ENCODE measurements around the gene PIERCE2.
"Not testable (repeated sequence)": the region's sequence is repeated elsewhere in the genome, so short reads cannot be mapped to it uniquely, and the experiment has no call there.

Gene PIERCE2, protein sequence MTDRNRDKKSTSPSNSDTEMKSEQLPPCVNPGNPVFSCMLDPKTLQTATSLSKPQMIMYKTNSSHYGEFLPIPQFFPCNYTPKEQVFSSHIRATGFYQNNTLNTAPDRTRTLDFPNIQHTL

DNA sequence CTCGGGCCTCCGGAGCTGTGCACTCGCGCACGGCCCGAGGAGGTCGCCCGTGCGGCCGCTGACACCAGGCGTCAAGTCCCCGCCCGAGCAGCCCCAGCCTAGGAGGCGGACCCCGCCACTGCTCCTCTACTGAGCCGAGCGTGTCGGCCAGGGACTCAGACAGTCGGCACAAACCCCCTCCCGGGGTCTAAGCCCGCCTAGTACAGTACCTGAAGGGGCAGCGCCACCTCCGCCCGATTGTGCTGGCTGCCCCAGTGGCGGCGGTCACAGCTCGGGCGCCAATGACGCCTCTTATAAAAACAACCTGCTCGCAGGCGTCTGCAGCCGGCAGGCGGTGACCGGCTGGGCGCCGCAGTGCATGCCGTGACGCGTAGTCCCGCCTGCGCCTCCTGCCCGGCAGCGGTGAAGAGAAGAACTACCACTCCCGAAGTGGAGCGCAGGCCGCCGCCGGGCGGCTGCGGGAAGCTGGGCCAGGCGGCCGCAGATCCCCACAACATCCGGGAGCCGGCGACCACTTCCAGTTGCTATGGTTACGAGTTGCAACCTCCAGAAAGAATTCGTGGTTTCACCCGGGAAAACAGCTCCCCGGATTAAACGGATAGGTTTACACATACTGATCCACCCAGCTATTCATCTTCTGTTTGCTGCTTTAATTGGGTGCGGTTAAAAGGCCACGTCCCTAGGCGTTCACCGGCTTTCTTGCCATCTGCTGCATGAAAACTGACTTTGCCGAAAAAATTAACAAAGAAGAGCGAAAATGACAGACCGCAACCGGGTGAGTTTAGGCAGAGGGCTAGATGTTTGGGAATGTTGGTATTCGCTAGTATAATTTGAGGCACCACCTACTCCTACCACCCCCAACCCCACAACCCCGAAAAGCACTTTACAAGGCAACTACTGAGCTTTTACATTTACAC lies at the start of gene PIERCE2, which contains the start of gene CCPG1:
Gene PIERCE2, plus strand, starts transcription at position 484 of the 917 bp plus-strand sequence. Its CDS starts 274 bp downstream, at position 758.
Gene CCPG1, minus strand, starts transcription at position 348 of the 917 bp plus-strand sequence. CDS start 18,935 bp downstream, outside the sequence.
- peak; percentile 94 for DNase-seq (ENCODE audit: low spot score)

GRCh38 chr15:55360256-55360655 lies 48.0 kb upstream of the PIERCE2 start:
- DNase-seq (ENCODE audit: low spot score), result no peak

DNA sequence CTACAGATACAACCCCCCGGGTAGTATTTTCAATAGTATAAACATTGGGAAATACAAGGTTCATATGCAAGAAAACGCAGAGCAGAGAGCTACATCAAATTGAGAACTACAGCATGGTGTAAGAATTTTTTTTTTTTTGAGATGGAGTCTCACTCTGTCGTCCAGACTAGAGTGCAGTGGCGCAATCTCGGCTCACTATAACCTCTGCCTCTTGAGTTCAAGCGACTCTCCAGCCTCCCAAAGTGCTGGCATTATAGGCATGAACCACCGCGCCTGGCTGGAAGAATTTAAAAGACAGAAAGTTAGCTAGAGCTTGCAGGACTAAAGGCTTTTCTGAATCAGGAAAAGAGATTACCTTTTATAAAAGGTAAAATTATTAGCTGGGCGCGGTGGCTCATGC lies 47.2 kb upstream of the PIERCE2 start:
- DNase-seq (ENCODE audit: low spot score), result no peak

DNA sequence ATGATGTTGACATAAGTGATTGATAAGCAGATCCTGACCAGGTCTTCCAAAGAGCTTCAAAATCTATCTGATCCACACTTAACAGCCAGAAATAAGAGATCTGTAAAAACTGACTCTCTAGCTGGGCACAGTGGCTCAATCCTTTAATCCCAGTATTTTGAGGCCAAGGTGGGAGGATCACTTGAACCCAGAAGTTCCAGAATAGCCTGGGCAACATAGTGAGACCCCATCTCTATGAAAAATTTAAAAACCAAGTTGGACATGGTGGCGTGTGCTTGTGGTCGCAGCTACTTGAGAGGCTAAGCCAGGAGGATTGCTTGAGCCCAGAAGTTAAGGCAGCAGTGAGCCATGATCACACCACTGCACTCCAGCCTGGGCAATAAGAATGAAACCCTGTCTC lies 45.7 kb upstream of the PIERCE2 start:
- no peak for DNase-seq (ENCODE audit: low spot score)

GRCh38 chr15:55366981-55367380 lies 41.3 kb upstream of the PIERCE2 start:
- no peak for DNase-seq (ENCODE audit: low spot score)

GRCh38 chr15:55372701-55373440 lies 35.4 kb upstream of the PIERCE2 start:
- peak; percentile 14 for DNase-seq (ENCODE audit: low spot score)

GRCh38 chr15:55379095-55379494 lies 29.2 kb upstream of the PIERCE2 start:
- no peak for DNase-seq (ENCODE audit: low spot score)

GRCh38 chr15:55381595-55381994 lies 26.7 kb upstream of the PIERCE2 start:
- no peak for DNase-seq (ENCODE audit: low spot score)

GRCh38 chr15:55383687-55384086 lies 24.6 kb upstream of the PIERCE2 start:
- no peak for DNase-seq (ENCODE audit: low spot score)

- DNase-seq (ENCODE audit: low spot score), result no peak
Observed at GRCh38 chr15:55387027-55387426, 21.3 kb upstream of the PIERCE2 start.

DNA sequence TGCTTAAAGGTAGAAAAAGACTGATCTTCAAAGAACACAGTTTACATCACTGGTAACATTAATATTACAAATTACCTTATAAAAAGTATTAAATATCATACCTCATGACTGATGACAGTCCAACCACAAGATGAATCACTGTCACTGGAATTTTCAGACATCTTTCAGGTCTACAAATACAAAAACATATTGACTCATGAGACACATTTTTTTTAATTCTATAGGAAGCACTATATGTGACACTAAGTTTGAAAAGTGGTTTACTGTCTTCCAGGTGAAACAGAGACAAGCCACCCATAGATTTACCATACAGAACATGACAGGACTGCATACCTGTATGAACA lies 19.1 kb upstream of the PIERCE2 start:
- DNase-seq (ENCODE audit: low spot score), result no peak

DNA sequence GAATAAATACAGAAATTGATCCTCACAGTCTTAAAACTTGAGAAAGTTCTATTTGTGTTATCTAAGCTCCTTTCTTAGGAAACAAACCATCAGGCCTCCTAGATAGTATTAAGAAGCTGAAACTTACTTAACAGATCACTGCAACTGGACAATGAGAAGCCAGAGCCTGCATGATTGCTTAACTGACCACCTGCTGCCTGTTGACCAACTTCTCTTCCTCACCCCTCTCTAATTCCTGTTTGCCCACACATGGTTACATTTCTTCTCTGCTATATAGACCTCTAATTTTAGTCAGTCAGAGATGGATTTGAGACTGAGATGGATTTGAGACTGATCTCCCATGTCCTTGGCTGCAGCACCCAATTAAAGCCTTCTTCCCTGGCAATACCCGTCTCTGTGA lies 13.6 kb upstream of the PIERCE2 start:
- no peak for DNase-seq (ENCODE audit: low spot score)

DNA sequence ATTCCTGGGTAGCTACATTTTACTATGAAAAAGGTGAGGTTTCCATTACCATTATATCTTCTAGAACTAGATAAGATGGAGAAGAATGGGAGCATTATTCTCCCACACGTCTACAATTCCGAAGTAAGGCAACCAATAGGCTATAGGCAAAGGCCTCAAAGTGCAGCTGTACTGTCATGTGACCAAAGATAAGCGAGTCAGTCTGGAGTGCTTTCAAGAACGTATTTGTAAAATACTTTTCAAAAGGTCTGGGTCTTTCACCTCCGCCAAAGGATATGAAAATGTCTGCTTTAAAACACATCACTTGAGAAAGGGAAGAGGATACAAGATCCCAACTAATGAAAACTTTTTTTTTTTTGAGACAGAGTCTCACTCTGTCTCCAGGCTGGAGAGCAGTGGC lies 10.1 kb upstream of the PIERCE2 start:
- DNase-seq (ENCODE audit: low spot score), result no peak

- not testable (repeated sequence) for DNase-seq (ENCODE audit: low spot score)
Observed at GRCh38 chr15:55400050-55400449, 8.2 kb upstream of the PIERCE2 start.

DNA sequence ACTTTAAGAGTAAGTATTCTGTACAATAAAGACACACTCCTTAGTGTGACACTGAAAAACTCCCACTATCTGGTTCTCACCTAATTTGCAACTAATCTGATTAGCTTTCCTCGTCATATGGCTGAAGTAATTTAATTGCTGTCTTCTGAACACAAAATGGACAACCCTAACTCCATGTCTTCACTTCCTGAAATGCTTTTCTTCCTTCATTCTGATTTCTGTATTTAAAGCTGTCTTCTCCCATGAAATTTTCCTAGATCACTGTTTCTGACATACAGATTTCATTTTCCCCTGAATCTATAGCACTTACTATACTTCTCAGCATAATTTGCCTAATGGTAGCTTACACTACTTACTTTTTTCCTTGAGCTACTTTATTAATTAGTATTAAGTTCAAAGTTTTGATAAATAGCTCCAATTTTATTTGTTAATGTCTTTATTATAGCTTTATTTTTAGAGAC lies 6.5 kb upstream of the PIERCE2 start:
- no peak for DNase-seq (ENCODE audit: low spot score)

GRCh38 chr15:55402707-55403106 lies 5.6 kb upstream of the PIERCE2 start:
- DNase-seq (ENCODE audit: low spot score), result no peak

DNA sequence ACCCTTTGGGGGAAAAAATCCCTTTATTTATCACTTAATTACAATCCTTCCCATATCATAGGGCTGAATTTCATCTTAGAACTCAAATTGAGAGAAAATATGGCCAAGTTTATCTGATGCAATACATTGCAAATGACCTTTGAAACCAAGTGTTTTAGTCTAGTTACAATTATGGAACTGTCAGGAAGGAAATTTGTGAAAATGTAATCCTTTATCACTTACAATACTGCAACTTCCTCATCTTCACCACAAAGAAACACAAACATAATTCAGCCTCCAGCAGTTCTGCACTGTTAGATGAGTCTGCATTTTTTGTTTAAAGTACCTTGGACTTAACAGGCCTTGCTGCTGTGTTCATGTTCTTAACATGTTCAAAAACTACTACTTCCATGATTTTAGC lies 4.8 kb upstream of the PIERCE2 start:
- DNase-seq (ENCODE audit: low spot score), result peak; percentile 65

DNA sequence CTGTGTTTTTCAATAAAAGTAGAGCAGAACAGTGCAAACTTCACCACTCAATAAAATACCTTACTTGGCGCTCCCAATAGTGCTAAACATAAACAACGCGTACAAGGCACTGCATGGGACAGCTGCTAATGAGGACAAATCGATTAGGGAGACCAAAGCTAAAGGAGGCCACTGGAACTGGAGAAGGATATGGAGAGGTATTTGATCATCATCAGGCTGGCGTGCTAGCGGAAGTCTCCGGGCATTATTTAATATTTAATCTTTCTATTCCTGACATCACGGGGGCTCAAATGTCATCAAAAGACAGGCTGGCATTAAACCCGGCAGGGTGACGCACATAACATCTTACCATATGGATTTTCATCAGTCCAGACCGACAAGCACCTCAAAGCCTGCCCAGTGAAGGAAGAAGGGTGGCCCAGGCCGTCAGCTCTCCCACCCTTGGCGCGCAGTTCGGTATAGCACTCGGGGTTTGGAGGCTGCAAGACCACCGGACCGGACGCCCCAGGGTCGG lies 740 bp upstream of the PIERCE2 start:
- no peak for DNase-seq (ENCODE audit: low spot score)

GRCh38 chr15:55408976-55409375 lies 681 bp downstream of the PIERCE2 start:
- DNase-seq (ENCODE audit: low spot score), result not testable (repeated sequence)

- not testable (repeated sequence) for DNase-seq (ENCODE audit: low spot score)
Observed at GRCh38 chr15:55417678-55418077, 9.4 kb downstream of the PIERCE2 start.

DNA sequence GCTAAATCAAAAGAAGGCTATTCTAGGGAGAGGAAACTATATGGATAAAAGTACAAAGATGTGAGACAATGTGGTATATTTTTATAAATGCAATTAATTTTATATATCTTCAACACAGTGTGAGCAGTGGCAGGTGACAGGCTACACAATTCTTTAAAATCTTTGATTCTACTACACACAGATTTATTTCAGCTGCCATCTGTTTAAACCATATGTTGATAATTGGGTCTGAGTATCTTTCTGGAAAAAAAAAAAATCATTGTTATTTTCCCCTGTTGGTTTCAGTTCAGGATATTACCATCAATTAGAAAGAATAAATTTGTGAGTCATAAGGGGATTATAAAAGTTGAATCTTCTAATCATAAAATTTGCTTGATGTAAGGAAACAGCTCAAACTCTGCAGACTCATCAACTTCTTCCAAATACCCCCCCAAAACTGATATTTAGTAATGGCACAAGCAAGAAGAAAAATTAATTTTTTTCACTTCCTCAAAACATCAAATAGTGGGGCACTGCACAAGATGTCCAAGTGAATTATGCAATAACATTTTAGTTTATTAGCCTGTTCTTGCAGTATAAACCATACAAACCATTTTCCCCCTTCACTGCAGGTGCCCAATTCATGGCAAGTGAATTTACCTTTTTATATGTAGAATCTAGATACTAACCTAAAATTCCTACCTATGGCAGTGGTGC lies 12.0 kb downstream of the PIERCE2 start:
- DNase-seq (ENCODE audit: low spot score), result no peak

DNA sequence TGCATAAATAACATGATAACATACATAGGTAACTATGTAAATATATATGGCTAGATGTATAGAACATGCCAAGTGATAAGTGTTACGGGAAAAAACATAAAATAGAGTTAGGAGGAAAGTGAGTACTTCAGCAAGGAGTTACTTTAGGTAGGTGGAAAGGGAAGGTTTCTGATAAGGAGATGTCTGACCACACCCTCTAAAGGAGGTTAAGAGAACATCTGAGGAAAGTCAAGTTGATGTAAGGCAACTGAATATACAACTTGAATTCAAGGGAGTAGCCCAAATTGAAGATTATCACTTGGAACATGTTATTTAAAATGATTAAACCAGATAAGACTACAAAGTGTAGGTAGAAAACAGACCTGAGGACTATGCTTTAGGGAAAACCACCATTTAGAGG lies 13.8 kb downstream of the PIERCE2 start:
- no peak for DNase-seq (ENCODE audit: low spot score)
